HepG2 (cell line): Measurements from ENCODE around the gene ABCD4. TPM values are rescaled to one million over a fixed set of nuclear protein-coding genes. Genes with fewer than 3 reads are reported as not detected.
"Not testable (repeated sequence)": the region's sequence is repeated elsewhere in the genome, so short reads cannot be mapped to it uniquely, and the experiment has no call there.

Experiments used
- ATAC-seq: fragments of 200-7000 bp; cut with Tn5 transposase; 3 replicates; pipeline ENCODE4 v1.9.1; 2020; ENCODE audit warnings: mild to moderate bottlenecking, moderate library complexity
- BruUV-seq: library from RNA; stranded (reverse); fragments of 400-500 nt; replicated peaks from 2 replicates; lab custom pipeline; 2021; lab: Mats Ljungman, UMichigan
- CTCF ChIA-PET: fragments of 300-600 bp; formaldehyde crosslinking; extraction: SDS; loops from one replicate; lab custom pipeline; 2021; ENCODE audit warnings: low total read pairs, inconsistent platforms, low intra/inter-chr PET ratio; lab: Yijun Ruan, JAX
- POLR2A ChIA-PET: fragments of 350-600 bp; sonication (Branson Sonifier 250); formaldehyde crosslinking; loops from one replicate; lab custom pipeline; 2020; ENCODE audit warnings: antibody characterized with exemption, inconsistent platforms; lab: Yijun Ruan, JAX
- DNase-seq: peaks from one replicate; pipeline ENCODE4 v3.0.0-alpha.2; 2015; ENCODE audit warnings: low spot score
- FAIRE-seq: peaks from 3 replicates; lab custom pipeline; 2011; peaks lifted over from hg19 to GRCh38; lab: Jason Lieb, UNC
- H2AFZ ChIP-seq: one replicate; pipeline ENCODE4 v1.6.1; 2011; ENCODE audit warnings: low read length, inconsistent platforms
- H3K27ac ChIP-seq: fragments of 300-600 bp; 3 replicates; pipeline ENCODE4 v1.8.0; 2011; ENCODE audit warnings: mixed run types, mild to moderate bottlenecking, mixed read lengths, low read length, inconsistent platforms; ENCODE audit not compliant: insufficient read depth; ENCODE audit errors: extremely low read length
- H3K27me3 ChIP-seq, 2 experiments: fragments of 200-600 bp in 1 of 2; 2 replicates in 1 of 2; 3 replicates in 1 of 2; pipeline versions ENCODE4 v1.6.0 to v1.8.0; 2011; ENCODE audit warnings: low read length in 2 of 2, mild to moderate bottlenecking in 2 of 2, moderate library complexity in 2 of 2, inconsistent platforms in 1 of 2; ENCODE audit not compliant: insufficient read depth in 2 of 2, control insufficient read depth in 1 of 2
- H3K36me3 ChIP-seq, 2 experiments: fragments of 200-600 bp in 1 of 2; replicated peaks in 1 of 2; 2 replicates in 1 of 2; 3 replicates in 1 of 2; pipeline versions ENCODE4 v1.5.1 to v1.8.0; 2011; ENCODE audit warnings: low read length in 2 of 2, inconsistent platforms in 1 of 2; ENCODE audit not compliant: insufficient read depth in 2 of 2, control insufficient read depth in 1 of 2
- H3K4me1 ChIP-seq: 2 replicates; pipeline ENCODE4 v1.5.1; 2012; ENCODE audit warnings: low read length, inconsistent platforms; ENCODE audit not compliant: insufficient read depth
- H3K4me2 ChIP-seq: 2 replicates; pipeline ENCODE4 v1.6.0; 2011; ENCODE audit warnings: low read depth, low read length, inconsistent platforms
- H3K4me3 ChIP-seq, 3 experiments: fragments of 200-600 bp in 1 of 3; sonication (generic), shearing (Covaris generic) in 1 of 3; replicated peaks in 1 of 3; 2 replicates each; pipeline ENCODE4 v1.5.1; 2011 to 2016; ENCODE audit warnings: low read length in 3 of 3, inconsistent platforms in 2 of 3, low read depth in 2 of 3, mild to moderate bottlenecking in 2 of 3, control low read depth in 1 of 3, mixed read lengths in 1 of 3; ENCODE audit not compliant: insufficient read depth in 1 of 3
- H3K79me2 ChIP-seq: one replicate; pipeline ENCODE4 v1.6.1; 2011; ENCODE audit warnings: low read length, inconsistent platforms; ENCODE audit not compliant: insufficient read depth
- H3K9ac ChIP-seq: 2 replicates; pipeline ENCODE4 v1.6.0; 2011; ENCODE audit warnings: mild to moderate bottlenecking, low read depth, low read length, inconsistent platforms; ENCODE audit not compliant: insufficient read depth
- H3K9me3 ChIP-seq: 2 replicates; pipeline ENCODE4 v1.5.1; 2012; ENCODE audit warnings: mild to moderate bottlenecking, low read length
- H4K20me1 ChIP-seq: 2 replicates; pipeline ENCODE4 v1.6.0; 2011; ENCODE audit warnings: inconsistent platforms, mild to moderate bottlenecking, low read length, moderate library complexity; ENCODE audit not compliant: insufficient read depth
- CEBPG ChIP-seq: IDR thresholded peaks from 2 replicates; pipeline ENCODE4 v1.6.1; 2016
- GLI4 ChIP-seq: sonication (generic); formaldehyde crosslinking; IDR thresholded peaks from 2 replicates; pipeline ENCODE4 v1.5.1; 2020; ENCODE audit warnings: missing genetic modification reagents, mild to moderate bottlenecking, moderate library complexity, borderline replicate concordance
- HNRNPK ChIP-seq: fragments of 200-400 bp; formaldehyde crosslinking; IDR thresholded peaks from 2 replicates; pipeline ENCODE4 v1.6.1; 2018; ENCODE audit warnings: low read length, low read depth, moderate library complexity, mild to moderate bottlenecking; ENCODE audit not compliant: poor library complexity, severe bottlenecking
- NFATC3 ChIP-seq: sonication (generic); formaldehyde crosslinking; IDR thresholded peaks from 2 replicates; pipeline ENCODE4 v1.5.1; 2020; ENCODE audit warnings: mild to moderate bottlenecking, missing genetic modification reagents
- RXRA ChIP-seq: sonication (generic); formaldehyde crosslinking; IDR thresholded peaks from 2 replicates; pipeline ENCODE4 v1.5.1; 2020; ENCODE audit warnings: missing genetic modification reagents
- ZNF496 ChIP-seq: sonication (generic); formaldehyde crosslinking; IDR thresholded peaks from 2 replicates; pipeline ENCODE4 v1.8.1; 2023; ENCODE audit warnings: mild to moderate bottlenecking, moderate library complexity, missing genetic modification reagents; ENCODE audit not compliant: insufficient replicate concordance
- ZNF704 ChIP-seq: sonication (generic); formaldehyde crosslinking; IDR thresholded peaks from 2 replicates; pipeline ENCODE4 v1.8.1; 2023; ENCODE audit warnings: mild to moderate bottlenecking, inconsistent platforms, moderate library complexity, missing genetic modification reagents, borderline replicate concordance
- ZNF737 ChIP-seq: sonication (generic); formaldehyde crosslinking; IDR thresholded peaks from 2 replicates; pipeline ENCODE4 v1.5.0; 2020; ENCODE audit warnings: missing genetic modification reagents, mild to moderate bottlenecking, borderline replicate concordance
- WGBS: methylation state at CpG from one replicate; pipeline ENCODE4 v1.1.6; 2017; ENCODE audit warnings: low lambda C conversion rate; 5-methylcytosine and 5-hydroxymethylcytosine counted together
- in situ Hi-C: cut with HindIII; loops from 2 replicates; pipeline ENCODE4 v1.10.0; 2017; ENCODE audit warnings: low pct_unique_long_range_greater_than_20kb; ENCODE audit not compliant: extremely low pct_ligation_motif_present
- intact Hi-C: fragments of 100-400 bp; cut with micrococcal nuclease; formaldehyde crosslinking; loops from one replicate; pipeline ENCODE4 v1.10.0; 2022; ENCODE audit not compliant: unreplicated experiment
- polyA plus RNA-seq, 8 experiments: library from polyadenylated mRNA; depleted of rRNA in 3 of 8; stranded (reverse) in 7 of 8; unstranded in 1 of 8; fragments of >200 nt; fragmentation: Illumina TruSeq in 4 of 8; extraction: Trizol in 4 of 8; gene quantifications; 2 replicates each; pipeline versions ENCODE4 v1.2.1 to v1.2.3, GENCODE V29; 2011 to 2016; ENCODE audit warnings: low read depth in 4 of 8, missing spikeins in 1 of 8, mixed read lengths in 1 of 8; ENCODE audit not compliant: insufficient read depth in 1 of 8
- total RNA-seq, 5 experiments: library from RNA; depleted of rRNA; stranded (reverse); fragments of >200 nt; fragmentation: Illumina TruSeq; extraction: Trizol; gene quantifications; 2 replicates each; pipeline ENCODE4 v1.2.3, GENCODE V29; 2016; ENCODE audit warnings: low read depth in 1 of 5
- TF ChIP-seq, protein P1 (sequence below): sonication (generic); formaldehyde crosslinking; IDR thresholded peaks from 2 replicates; pipeline ENCODE4 v1.8.1; 2023; ENCODE audit warnings: mild to moderate bottlenecking, missing genetic modification reagents

ABCD4 gene
- total and polyA plus RNA-seq, 2 of the 13 experiments (the other 11 are each of a cell fraction or from before 2014, with no cell fraction given) = 47.5 to 50.5 TPM

DNA sequence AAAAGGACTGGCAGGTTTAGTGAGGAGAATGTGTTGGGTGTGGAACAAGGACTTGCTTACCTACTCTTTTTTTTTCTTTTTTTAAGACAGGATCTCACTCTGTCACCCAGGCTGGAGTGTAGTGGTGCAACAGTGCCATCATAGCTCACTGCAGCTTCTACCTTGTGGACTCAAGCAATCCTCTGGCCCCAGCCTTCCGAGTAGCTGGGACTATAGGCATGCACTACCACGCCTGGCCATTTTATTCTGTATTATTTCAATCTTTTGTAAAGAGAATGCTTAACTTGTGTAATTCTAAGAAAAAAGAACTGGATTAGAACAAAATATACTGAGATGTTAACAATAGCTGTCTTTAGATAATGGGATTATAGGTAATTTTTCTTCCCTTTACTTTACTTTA, 43.6 kb upstream of the ABCD4 start (continued):
- TF ChIP-seq RXRA (no peak), CEBPG (CRISPR knock-in tag) (no peak), GLI4 (CRISPR knock-in tag) (no peak), HNRNPK (no peak), ZNF737 (CRISPR knock-in tag) (no peak), ZNF704 (no peak), ZNF496 (CRISPR knock-in tag) (no peak)
- TF ChIP-seq, protein P1, sequence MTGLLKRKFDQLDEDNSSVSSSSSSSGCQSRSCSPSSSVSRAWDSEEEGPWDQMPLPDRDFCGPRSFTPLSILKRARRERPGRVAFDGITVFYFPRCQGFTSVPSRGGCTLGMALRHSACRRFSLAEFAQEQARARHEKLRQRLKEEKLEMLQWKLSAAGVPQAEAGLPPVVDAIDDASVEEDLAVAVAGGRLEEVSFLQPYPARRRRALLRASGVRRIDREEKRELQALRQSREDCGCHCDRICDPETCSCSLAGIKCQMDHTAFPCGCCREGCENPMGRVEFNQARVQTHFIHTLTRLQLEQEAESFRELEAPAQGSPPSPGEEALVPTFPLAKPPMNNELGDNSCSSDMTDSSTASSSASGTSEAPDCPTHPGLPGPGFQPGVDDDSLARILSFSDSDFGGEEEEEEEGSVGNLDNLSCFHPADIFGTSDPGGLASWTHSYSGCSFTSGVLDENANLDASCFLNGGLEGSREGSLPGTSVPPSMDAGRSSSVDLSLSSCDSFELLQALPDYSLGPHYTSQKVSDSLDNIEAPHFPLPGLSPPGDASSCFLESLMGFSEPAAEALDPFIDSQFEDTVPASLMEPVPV (CRISPR knock-in tag) = no peak

DNA sequence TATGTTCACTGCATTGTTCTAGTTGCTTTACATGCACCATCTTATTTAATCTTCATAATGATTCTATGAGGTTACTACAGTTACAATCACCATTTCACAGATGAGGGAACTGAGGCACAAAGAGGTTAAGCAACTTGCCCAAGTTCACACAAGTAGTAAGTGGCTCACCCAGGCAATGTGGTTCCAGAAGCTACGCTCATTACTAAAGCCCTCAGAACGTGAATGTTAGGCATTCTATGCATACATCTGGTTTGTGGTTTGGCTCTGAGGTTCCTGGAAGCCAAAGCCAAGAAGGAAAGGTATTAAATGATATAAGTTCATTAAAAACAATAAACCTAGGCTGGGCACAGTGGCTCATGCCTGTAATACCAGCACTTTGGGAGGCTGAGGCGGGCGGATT, 31.2 kb upstream of the ABCD4 start:
- no peaks in the 10 kb centered on the region for H4K20me1 ChIP-seq
- H3K4me3 ChIP-seq = no peak overlapping the region
- no TSS peak for BruUV-seq
- no peak overlapping the region for H3K4me2 ChIP-seq
- ChIA-PET CTCF (no interaction called here), POLR2A (no interaction called here)
- no peak for TF ChIP-seq NFATC3
- H2AFZ ChIP-seq = no peak overlapping the region
- in situ Hi-C loops = no loop called here
- H3K27ac ChIP-seq = no peak overlapping the region
- H3K36me3 ChIP-seq = no peaks in the 10 kb centered on the region
- H3K27me3 ChIP-seq = peaks cover 0 to 4% of the 10 kb centered on the region in 2 experiments; a peak in 1 of 5 replicates
- FAIRE-seq = no peak
- no peak overlapping the region for H3K9ac ChIP-seq
- ATAC-seq = no peak
- no peak for DNase-seq
- intact Hi-C loops = no loop called here
- no peaks in the 10 kb centered on the region for H3K79me2 ChIP-seq
- H3K4me1 ChIP-seq = no peaks in the 10 kb centered on the region
- 57% methylated on average over 4 of the region's 4 CpGs for WGBS
- no peaks in the 10 kb centered on the region for H3K9me3 ChIP-seq

DNA sequence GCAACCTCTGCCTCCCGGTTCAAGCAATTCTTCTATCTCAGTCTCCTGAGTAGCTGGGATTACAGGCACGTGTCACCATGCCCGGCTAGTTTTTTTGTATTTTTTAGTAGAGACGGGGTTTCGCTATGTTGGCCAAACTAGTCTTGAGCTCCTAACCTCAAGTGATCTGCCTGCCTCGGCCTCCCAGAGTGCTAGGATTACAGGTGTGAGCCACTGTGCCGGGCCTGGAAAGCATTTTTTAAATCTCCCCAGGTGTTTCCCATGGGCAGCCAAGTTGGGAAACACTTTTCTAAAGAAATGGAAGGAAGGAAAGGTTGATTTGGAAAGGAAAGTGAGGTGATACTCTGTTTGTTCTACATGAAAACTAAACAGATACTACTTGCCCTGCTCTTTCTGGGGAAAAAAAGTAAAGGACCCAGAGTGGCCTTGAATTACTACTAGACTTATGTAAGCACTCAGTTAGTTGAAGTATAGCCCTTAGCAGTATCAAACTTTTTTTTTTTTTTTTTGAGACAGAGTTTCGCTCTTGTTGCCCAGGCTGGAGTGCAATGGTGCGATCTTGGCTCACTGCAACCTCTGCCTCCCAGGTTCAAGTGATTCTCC, 27.3 kb upstream of the ABCD4 start:
- POLR2A ChIA-PET, H3K4me2 ChIP-seq, in situ Hi-C loops, CTCF ChIA-PET, H3K79me2 ChIP-seq, H3K9ac ChIP-seq, intact Hi-C loops, H3K4me3 ChIP-seq, H3K27ac ChIP-seq, FAIRE-seq, ATAC-seq, DNase-seq, H3K36me3 ChIP-seq, H4K20me1 ChIP-seq, H3K9me3 ChIP-seq, BruUV-seq, H3K27me3 ChIP-seq, H2AFZ ChIP-seq: not testable (repeated sequence)
- 25% methylated on average over 9 of the region's 9 CpGs for WGBS
- peaks cover 13% of the 10 kb centered on the region for H3K4me1 ChIP-seq
